Activated CD4-positive, alpha-beta T cell treated with anti-CD3 and anti-CD28 coated beads for 4 hours (primary cell): ENCODE results near the gene RASEF.

Source experiments
- DNase-seq, 2 donors: peaks; one replicate each; pipeline ENCODE4 v3.0.0-alpha.2; 2020

Gene RASEF

DNA sequence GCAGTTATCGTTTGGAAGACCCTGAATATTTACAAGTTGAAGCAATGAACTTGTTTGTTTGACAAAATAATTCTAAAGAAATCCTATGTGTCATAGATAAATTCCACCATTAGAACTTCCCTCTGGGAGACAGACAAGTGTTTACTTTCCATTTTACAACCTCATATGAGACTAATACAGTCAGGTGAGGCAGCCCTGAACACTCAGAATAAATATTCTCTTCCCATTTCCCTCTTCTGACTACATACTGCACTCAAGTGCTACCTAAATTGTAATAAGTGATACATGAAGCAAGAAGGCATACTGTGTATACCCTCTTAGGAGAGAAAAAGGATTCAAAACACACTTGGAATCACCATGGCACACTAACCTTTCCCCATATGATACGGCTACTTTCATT, 6.8 kb downstream of the RASEF start:
- DNase-seq: no peak

DNA sequence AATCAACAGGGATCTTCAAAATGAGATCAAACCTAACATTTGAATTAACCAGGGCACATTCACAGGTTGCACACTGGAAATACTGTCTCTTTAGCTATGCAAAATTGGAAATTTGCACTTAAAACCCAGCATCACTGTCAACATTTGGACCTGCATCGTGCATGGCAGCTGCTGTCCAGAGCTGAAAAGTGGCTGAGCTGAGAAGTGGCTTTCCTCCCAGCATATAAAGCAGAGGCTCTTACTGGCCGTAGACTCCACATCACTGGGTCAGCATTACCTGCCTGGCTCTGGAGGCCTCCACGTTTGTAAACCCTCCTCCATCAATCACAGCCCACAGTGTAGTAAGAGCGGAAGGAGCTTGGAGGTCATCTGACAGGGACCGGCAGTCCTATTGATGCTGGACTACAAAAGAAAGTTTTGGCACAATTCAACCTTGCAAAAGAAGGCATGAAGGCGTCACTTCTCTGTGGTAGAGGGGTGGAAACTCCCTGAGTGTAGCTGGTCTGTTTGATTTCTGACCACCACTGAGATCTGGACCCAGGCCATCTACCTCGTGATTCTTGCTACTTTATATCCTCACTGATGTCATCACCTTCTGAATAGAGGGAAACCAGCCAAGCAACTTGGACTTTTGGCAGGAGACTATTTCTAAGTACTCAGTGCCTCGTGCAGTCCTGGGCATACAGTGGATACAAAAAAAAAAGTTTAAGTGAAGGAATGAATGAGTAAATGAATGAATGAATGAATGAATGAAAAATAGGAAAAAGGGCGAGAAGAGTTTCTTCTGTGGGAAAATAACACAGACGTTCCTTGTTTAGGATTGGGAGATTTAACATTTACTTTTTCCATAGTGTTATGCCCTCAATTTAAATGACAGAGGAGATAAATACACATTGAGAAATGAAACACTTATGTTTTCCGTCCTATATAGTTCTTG, 14.8 kb downstream of the RASEF start:
- DNase-seq: no peak

DNA sequence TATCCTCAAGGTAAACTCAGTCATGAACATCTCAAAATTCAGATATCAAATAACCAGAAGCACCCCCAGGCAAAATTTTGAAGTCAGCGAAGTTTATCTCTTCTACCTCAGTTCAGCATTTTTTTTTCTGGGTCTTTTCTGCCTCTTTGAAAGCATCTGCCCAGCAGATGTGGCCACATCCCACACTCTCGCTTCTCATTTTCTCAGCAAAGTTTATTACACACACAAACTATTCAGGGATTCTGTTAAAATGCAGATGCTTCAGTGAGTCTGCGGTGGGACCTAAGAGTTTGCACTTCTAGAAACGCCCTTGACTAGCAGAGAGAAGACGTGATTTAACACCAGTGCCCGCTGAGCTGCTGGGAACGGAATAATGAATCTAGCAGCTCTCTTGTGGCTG, 19.3 kb downstream of the RASEF start:
- DNase-seq: no peak

DNA sequence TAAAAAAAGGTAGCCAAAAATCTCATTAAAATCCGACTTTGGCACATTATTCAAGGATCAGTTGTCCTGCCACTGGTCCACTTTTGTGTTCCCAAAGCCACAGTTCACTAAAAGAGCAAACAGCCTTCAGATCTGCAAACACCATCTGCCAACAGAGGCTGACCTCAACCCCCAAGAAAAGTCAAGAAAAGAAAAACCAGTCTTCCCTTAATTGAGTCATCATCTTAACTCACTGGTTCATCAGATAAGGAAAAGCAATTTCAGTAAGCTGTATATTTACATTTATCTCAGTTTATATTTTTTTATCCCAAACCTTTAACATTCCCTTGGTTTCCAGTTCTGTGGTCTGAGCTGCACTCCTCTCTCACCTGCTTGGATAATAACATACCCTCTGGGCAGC, 21.2 kb downstream of the RASEF start:
- DNase-seq: no peak

DNA sequence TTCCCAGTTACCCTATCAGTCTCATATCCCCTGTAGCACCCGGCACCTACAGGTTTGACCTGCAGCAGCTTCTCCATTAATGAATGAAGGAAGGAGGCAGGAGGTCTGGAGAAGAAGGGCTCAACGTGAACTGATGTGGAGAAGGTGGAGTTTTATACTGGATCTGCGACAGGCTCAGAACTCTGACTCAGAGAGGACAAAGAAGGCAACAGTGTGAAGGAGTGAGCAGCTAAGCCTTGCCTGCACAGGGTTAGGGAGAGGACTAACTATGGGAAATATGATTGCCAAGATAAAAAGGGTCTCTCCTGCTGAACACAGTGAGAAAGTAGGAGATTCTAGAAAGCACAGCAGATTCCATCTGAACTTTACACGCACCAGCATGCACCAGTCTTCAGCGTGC, 23.6 kb downstream of the RASEF start:
- DNase-seq: no peak

DNA sequence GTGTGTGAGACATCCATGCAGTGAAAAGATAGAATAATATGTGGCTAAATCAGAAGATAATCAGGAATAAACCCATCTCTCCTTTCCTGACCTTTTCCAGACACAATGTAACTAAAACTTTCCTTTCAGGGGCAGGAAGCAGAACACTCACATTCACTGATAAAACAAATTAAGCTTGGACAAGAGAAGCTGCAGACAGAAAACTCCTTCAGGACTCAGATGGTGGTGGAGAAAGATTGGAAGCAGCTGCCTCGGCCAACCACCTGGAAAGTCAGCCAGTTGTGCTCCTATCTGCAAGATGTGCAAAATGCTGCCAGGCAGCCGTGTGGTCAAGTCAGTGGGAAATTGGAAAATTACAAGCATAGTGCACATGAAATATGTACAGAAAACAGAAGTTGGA, 26.9 kb downstream of the RASEF start:
- no peak for DNase-seq

DNA sequence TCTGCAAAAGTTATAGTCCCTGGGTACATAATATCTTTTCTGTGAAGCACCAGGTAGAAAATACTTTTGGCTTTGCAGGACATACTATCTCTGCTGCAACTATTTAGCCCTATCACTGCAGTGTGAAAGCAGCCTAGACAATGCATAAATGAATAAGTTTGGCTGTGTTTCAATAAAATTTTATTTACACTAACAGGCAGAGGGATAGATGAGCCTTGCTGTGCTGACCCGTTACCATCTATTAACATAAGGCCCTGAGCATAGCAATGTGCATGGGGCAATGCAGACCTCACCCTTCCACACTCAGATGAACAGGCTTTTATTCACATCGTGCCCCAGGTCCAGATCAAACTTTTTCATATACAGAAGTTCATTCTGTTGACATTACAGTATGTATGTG, 27.8 kb downstream of the RASEF start:
- DNase-seq: no peak

DNA sequence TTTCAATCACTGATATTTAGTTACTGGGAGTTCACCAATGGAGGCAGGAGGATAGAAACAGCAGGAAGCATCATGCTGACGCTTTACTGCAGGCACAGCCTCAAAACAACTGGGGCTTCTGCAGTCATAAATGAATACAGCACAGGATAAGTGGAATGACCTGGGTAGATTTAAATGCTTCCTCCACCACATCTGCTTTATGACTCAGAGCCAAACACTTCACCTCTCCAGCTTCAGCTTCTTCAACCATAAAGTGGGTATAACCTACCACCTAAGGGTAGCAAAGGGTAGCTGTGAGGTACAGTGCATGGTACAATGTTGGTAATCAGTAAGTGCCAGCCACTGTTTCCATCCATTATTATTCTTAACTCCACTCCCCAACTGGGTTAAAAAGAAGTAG, 28.4 kb downstream of the RASEF start:
- no peak for DNase-seq

DNA sequence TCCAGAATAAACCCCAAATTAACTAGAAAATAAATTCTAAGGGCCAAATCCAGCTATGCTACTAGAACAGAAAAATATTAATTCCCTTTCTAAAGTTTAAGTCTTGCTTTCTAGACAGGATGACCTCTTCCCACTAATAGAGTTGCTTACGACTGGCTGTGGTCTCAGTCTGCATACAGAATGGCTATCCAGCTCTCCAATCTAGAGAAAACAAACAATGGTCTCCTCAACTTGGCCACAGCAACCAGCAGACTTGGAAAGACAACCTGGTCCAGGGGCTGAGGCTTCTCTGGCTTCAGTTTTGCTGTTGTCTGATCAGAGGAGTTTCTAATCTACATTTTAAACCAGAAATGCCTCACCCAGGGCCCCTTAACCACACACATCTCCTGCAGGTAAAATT, 28.9 kb downstream of the RASEF start:
- DNase-seq: no peak

DNA sequence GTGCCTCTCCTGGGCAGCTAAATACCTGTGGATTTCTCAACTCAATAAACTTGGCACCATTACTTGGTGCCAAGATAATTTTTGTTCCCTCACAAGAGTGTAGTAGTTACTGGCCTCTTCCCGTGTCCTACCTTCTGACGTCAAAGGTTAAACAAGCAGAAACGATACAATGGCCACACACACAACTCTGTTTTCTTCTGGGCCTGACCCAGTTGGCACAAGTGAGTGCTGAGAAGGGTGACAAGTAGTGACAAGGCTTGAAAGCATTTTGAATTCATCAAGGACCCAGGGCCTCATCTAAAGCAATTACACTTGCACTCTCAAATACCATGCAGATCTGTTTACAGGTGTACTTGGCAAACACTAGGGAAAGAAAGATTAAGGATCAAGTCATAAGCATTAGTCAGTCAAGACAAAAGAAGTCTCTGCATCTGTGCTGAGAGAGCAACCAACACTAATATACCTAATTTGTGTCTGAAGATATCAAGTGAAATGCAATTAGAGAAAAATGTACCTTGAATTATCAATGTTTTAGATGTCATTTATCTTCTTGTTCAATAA, 30.8 kb downstream of the RASEF start:
- DNase-seq: no peak

DNA sequence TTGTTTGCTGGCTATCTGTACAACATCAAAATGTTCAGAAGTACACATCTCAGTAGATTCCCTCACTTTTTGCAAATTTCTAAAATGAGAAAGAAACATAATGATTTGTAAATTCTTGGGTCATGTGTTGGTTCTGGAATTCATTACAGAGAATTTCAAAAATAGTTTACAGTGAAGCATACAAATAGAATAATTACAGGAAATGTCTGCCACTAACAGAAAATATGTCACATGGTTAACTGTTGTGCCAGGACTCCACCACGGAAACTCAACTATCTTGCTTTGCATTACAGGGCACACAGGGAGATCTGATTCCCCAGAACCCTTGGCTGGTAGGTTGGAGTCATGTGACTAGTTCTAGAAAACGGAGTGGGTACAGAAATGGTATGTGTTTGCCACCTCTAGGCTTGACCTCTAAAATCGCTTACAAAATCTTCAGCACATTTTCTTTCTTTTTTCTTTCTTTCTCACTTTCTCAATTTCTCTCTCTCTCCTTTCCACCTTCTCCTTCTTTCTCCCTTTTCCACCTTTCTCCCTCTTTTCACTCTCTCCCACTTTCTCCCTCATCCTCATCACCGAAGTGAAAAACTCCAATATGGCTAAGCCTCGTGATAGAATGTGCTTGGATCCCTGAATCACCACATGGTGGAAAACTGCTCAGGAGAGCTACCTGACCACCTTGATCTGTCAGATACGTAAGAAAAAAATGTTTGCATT, 32.4 kb downstream of the RASEF start:
- no peak for DNase-seq

DNA sequence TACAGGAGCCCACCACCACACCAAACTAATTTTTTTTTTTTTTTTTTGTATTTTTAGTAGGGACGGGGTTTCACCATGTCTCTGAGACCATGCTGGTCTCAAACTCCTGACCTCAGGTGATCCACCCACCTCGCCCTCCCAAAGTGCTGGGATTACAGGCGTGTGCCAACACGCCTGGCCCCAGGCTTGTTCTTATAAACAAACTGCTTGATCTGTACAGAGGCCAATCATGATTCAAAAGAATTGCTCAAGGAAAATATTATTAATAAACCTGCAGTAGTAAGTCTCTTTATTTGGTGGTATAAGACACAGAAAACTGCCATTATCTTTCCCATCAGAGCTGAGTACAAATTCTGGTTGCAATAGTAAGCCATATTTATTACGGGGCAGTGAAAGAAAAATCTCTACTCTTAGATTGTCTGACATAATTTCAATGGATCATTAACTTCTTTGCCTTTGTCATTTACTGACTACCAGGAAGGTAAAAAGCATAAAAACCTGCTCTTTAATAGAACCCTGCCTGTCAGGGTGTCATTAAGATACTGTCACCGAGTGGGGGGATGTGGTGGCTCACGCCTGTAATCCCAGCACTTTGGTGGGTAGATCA, 33.3 kb downstream of the RASEF start:
- DNase-seq: no peak

DNA sequence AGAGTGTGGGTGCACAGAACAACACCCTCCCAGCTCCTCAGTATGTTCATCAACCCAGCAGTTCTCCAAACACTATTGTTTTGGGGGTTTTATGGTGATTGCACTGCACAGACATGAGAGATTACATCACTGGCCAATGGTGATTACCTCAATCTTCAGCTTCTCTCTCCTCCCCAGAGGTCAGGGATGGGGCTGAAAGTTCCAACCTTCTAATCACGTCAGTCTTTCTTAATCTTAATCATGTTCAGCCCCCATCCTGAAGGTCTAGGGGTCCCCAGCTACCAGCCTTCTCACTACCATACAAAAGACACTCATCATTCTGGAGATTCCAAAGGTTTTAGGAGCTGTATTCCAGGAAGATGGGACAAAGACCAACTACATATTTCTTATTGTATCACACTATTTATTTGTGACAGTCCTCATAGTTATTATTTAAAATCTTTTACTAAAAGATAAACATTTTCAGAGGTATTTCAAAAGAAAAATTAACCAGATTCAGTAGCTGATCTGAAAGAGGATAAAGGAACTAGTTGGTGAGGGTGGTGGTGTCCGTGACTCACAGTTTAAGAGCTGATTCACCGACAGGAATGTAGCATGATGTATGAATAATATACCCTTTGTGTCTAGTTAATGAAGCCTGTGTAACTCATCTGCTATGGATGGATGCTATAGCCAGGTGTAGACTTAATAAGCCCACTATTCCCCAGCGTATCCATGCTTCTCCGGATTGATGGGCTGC, 35.6 kb downstream of the RASEF start:
- no peak for DNase-seq

DNA sequence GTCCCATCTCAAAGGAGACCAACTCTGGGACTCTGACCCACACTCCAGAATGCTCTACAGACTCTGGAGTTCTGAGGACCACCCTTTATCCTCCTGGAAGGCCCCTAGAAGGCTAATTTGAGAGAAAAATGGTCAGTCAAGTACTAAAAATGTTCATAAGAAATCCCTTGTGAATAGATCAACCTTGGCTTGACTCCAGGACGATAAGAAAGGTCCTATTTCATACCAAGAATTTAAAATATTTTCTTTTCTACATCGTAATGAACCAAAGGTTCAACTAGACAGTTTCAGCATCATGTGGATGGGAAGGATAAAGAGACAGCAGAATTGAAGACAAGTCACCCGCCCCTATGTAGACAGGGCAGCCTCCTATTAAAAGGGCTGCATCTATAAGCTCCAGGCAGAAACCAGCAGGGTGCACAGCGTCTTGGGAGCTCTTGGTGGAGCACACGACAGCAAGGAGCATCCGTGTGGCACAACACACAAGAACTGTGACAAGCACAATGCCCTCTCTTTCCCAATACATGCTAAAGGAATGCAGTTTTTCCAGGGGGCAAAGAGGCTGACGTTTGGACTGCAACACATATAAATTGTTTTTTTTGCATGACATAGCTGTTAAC, 38.3 kb downstream of the RASEF start:
- DNase-seq: no peak

DNA sequence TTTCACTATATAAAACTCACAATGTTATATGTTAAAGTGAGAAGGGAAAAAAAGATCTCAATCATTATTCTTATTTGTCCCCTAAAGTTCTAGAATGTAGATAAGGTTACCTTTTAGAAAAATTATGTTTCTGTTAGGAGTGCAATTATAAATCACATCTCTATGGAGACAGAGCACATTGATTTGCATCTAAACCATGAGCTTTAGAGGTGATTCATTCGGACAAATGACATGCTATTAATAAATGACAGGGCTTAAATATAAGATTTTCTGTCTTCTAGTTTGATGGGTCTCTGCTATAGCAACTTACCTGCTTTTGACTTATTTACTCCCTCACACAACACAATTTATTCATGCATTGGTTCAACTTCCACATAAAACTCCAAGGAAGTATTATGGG, 39.8 kb downstream of the RASEF start:
- DNase-seq: no peak

DNA sequence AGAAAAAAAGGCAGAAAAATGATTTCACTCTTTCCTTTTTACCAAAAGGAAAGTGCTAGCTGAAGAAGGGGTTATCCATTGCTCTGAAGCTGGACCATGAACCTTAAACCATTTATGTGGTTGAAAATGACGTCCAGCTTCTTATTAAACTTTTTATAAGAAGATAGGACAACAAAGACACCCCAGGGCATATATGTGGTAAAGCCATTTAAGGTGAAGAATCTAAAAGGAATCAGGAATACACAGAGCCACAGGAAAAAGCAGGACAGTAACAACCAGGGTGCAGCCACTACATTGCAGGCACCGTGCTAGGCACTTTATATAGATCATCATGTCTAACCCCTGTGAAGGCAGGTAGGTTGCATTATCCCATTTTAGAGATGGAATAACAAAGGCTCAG, 42.1 kb downstream of the RASEF start:
- DNase-seq: no peak

DNA sequence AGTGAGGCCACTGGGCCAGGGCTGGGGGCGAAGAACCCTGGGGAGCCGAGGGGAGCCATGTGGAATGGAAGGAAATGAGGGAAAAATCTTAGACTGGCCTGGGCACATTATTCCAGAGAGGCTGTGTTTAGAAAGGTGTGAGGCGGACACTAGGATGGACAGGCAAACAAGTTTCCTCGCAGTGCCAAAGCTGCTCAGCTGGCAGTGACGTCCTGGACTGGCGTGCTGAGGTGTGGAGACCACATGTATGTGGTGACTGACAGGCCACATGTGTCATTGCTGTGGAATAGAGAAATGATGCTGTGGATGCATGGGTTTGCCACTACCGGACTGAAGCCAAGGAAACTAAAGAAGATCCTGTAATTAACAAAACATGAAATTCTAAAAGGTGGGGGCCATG, 42.6 kb downstream of the RASEF start:
- DNase-seq: no peak

DNA sequence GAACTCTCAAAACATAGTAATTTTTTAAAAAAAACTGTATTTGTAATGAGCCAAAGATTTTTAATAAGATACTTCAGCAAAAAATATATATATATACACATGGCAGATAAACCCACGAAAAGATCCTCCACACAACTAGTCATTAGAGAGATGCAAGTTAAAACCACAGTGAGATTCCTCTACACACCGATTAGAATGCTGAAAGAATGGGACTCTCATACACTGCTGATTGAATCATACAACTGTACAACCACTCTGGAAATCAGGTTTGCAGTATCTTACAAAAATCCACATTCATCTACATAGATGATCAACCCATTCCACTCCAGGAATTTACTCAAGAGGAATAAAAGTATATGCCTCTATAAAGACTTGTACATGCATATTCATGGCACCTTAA, 43.7 kb downstream of the RASEF start:
- no peak for DNase-seq

DNA sequence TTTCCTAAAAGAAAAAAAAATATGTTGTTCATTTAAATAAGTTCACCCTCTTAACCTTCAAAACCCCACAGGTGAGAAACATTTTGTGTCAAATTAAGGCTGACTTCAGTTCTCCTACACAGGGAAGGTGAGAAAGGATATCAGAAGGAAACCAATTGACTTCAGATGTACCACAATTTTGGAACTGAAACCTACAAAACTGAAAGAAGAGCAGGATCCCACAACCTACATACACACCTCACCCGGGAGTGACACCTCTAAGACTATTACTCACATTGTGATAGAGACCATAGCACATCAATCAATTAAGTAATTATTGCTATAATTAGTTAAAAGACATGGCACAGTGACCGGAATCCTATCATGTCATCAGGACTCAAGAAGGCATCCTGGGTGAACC, 47.0 kb downstream of the RASEF start:
- no peak for DNase-seq

DNA sequence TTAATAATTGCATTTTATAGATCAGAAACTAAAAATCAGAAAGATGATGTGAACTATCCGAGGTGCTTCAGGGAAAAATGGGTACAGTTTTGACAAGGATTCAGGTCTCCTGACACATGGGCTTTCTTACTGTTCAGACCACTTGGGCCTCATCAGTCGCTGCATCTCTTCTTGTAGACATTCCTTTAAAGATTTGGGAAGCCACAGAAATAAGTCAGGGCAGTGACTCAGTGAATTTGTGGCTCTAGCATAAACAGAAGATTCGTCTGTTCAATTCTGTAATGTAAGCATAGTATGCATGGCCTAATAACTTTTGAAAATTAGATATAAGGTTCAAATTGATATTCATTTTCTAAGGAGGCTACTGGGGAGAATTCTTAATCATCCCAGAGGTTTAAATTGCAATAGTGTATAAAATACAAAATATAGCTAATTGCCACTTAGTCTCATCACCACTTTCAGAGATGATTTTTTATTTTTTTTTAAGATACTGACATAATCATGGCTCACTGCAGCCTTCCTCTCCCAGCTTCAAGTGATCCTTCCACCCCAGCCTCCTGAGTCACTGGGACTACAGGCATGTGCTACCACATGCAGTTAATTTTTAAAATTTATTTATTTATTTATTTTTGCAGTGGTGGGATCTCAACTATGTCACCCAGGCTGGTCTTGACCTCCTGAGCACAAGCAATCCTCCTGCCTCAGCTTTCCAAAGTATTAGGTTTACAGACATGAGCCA, 48.9 kb downstream of the RASEF start:
- no peak for DNase-seq

DNA sequence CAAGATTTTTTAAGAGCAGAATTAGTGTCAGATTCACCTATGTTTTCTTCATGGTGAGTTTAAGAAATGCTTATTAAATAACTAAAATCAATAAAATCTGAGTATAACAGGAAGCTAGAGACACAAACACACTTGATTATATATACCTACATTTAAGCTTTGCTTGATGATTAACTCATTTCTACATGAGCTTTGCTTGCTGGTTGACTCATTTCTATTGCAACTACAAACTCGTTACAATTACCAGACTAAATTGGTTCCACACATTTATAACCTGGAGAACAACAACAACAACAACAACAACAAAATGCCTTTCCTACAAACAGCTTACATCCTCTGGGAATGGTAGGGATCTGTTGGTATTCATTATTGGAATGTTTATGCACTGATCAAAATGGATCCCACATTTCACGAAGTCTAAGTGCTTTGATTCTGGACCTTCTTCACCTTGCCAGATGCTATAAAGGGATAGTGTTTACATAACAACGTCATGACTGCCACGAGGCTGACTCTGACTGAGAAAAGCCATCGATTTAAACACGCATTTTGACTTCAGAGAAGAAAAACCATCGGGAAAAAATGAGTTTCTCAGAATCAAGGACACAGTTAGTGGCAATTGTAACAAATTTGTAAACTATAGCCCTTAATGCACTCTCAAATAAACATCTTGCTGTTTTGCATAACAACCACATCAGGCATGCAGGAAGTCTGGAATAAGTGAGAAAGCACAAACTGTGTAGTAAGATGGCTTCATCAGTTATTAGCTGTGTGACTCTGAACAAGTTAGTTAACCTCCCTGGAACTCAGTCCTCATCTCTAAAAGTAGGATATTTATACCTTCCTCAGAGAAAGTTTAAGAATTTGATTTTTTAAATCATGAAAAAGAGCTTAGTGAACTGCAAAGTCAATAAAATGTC, 49.8 kb downstream of the RASEF start:
- no peak for DNase-seq
